Ishikawa (cell line): Measurements from ENCODE around the gene SH3RF3.
A peak's percentile ranks its signal among the peaks of the same experiment; 100 is the strongest.

Source experiments
- CEBPB ChIP-seq: IDR thresholded peaks from 2 replicates; pipeline ENCODE4 v1.6.1; 2012
- CREB1 ChIP-seq: IDR thresholded peaks from 2 replicates; pipeline ENCODE4 v1.6.1; 2012; ENCODE audit warnings: low read depth
- EGR1 ChIP-seq: IDR thresholded peaks from 2 replicates; pipeline ENCODE4 v1.6.1; 2012
- EP300 ChIP-seq: IDR thresholded peaks from 2 replicates; pipeline ENCODE4 v1.6.1; 2012; ENCODE audit warnings: borderline replicate concordance
- FOXM1 ChIP-seq: IDR thresholded peaks from 2 replicates; pipeline ENCODE4 v1.6.1; 2012; ENCODE audit warnings: low read depth, borderline replicate concordance
- NFIC ChIP-seq: IDR thresholded peaks from 2 replicates; pipeline ENCODE4 v1.6.1; 2012
- RAD21 ChIP-seq: IDR thresholded peaks from 2 replicates; pipeline ENCODE4 v1.6.1; 2012; ENCODE audit warnings: low read depth
- REST ChIP-seq: IDR thresholded peaks from 2 replicates; pipeline ENCODE4 v1.6.1; 2012; ENCODE audit warnings: low read depth, mild to moderate bottlenecking
- TAF1 ChIP-seq: IDR thresholded peaks from 2 replicates; pipeline ENCODE4 v1.6.1; 2012; ENCODE audit warnings: low read depth, mild to moderate bottlenecking
- TCF12 ChIP-seq: IDR thresholded peaks from 2 replicates; pipeline ENCODE4 v1.6.1; 2012; ENCODE audit warnings: low read depth
- TEAD4 ChIP-seq: IDR thresholded peaks from 2 replicates; pipeline ENCODE4 v1.6.1; 2012
- YY1 ChIP-seq: IDR thresholded peaks from 2 replicates; pipeline ENCODE4 v1.6.1; 2012; ENCODE audit warnings: low read depth
- ZBTB7A ChIP-seq: IDR thresholded peaks from 2 replicates; pipeline ENCODE4 v1.6.1; 2012; ENCODE audit warnings: low read depth
- TF ChIP-seq, protein P1 (sequence below): IDR thresholded peaks from 2 replicates; pipeline ENCODE4 v1.6.1; 2012
- TF ChIP-seq, protein P2 (sequence below): IDR thresholded peaks from 2 replicates; pipeline ENCODE4 v1.6.1; 2012

The SH3RF3 gene

GRCh38 chr2:109246616-109247015 is 117.6 kb downstream of the SH3RF3 start:
- no peak for TF ChIP-seq TAF1
- TF ChIP-seq EGR1: no peak
- no peak for TF ChIP-seq RAD21
- no peak for TF ChIP-seq NFIC
- no peak for TF ChIP-seq REST
- TF ChIP-seq, protein P1, sequence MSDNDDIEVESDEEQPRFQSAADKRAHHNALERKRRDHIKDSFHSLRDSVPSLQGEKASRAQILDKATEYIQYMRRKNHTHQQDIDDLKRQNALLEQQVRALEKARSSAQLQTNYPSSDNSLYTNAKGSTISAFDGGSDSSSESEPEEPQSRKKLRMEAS: no peak
- TF ChIP-seq TCF12: no peak
- TF ChIP-seq EP300: no peak
- TF ChIP-seq CREB1: no peak
- no peak for TF ChIP-seq ZBTB7A
- TF ChIP-seq, protein P2, sequence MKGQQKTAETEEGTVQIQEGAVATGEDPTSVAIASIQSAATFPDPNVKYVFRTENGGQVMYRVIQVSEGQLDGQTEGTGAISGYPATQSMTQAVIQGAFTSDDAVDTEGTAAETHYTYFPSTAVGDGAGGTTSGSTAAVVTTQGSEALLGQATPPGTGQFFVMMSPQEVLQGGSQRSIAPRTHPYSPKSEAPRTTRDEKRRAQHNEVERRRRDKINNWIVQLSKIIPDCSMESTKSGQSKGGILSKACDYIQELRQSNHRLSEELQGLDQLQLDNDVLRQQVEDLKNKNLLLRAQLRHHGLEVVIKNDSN: no peak
- TF ChIP-seq FOXM1: no peak
- no peak for TF ChIP-seq YY1
- TF ChIP-seq CEBPB: no peak
- TF ChIP-seq TEAD4: no peak

GRCh38 chr2:109247340-109247739 is 118.3 kb downstream of the SH3RF3 start:
- no peak for TF ChIP-seq YY1
- TF ChIP-seq EGR1: no peak
- TF ChIP-seq, protein P2: peak; percentile 82
- TF ChIP-seq, protein P1: peak; percentile 47

DNA sequence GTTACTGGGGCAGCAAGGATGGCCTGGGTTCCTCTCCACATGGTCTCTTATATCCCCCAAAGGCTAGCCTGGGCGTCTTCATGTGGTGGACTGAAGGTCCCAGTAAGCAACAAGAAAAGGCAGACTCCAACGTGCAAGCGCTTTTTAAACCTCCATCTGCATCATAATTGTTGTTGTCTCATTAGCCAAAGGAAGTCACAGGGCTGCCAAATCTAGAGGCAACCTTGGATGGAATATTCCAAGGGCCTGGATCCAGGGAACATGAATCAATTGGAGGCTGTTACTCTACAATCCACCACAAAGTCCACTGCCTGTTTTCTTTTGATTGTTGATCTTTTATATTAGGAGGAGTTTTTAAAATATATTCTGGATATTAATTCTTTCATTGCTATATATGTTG is 118.8 kb downstream of the SH3RF3 start:
- TF ChIP-seq, protein P2: no peak
- TF ChIP-seq TCF12 (no peak), RAD21 (no peak), EGR1 (no peak), CREB1 (no peak), FOXM1 (no peak), TAF1 (no peak), NFIC (no peak), EP300 (no peak), YY1 (no peak), REST (no peak), CEBPB (no peak), ZBTB7A (no peak), TEAD4 (no peak)
- TF ChIP-seq, protein P1: no peak

DNA sequence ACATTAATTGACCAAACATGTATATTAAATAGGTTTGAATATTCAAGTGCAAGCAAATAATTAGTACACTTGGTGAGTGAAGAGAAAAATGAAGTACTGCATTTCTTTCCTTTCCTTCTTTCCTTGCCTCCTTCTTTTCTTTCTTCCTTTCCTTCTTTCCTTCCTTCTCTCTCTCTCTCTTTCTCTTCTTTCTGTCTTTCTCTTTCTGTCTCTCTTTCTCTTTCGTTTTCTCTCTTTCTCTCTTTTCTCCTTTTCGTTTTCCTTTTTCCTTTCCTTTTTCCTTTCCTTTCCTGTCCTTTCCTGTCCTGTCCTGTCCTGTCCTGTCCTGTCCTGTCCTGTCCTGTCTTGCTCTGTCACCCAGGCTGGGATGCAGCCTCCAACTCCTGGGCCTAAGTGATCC is 119.6 kb downstream of the SH3RF3 start:
- no peak for TF ChIP-seq RAD21
- no peak for TF ChIP-seq FOXM1
- TF ChIP-seq, protein P2: no peak
- TF ChIP-seq EGR1: no peak
- no peak for TF ChIP-seq YY1
- no peak for TF ChIP-seq CREB1
- TF ChIP-seq NFIC: no peak
- no peak for TF ChIP-seq TEAD4
- no peak for TF ChIP-seq TAF1
- TF ChIP-seq CEBPB: no peak
- TF ChIP-seq REST: no peak
- TF ChIP-seq EP300: no peak
- TF ChIP-seq, protein P1: no peak
- TF ChIP-seq TCF12: no peak
- no peak for TF ChIP-seq ZBTB7A
